ENCODE measurements around the gene F2RL3.

F2RL3 gene

DNA sequence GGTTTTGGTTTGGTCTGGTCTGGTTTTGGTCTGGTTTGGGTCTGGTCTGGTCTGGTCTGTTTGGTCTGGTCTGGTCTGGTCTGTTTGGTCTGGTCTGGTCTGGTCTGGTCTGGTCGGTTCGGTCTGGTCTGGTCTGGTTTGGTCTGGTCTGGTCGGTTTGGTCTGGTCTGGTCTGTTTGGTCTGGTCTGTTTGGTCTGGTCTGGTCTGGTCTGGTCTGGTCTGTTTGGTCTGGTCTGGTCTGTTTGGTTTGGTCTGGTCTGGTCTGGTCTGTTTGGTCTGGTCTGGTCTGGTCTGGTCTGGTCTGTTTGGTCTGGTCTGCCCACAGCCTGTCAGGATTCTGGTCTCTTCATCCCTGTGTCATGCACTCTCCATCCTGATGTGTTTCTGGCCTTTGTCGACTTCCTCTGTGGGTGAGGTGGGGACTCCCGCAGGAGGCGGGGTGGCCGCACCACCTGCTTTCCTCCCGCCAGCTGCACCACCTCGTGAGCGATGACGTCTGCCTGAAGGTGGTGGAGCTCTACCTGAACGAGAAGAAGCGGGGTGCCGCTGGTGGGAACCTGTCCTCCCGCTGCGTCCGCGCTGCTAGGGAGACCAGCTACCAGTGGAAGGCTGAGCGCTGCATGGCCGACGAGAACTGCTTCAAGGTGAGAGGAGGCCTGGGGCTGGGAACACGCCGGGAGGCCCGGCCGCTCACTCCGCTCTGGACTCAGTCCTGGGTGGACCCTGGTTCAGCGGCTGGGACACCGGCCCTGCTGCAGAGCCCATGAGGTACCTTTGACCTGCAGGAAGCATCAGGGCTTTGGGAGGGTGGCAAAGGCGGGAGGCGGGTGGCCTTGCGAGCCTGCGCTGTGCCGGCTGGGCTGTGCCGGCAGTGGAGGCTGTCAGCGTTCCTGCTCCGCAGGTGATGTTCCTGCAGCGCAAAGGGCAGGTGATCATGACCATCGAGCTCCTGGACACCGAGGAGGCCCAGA is 12.9 kb upstream of the F2RL3 start:
- DNase-seq = no peak

DNA sequence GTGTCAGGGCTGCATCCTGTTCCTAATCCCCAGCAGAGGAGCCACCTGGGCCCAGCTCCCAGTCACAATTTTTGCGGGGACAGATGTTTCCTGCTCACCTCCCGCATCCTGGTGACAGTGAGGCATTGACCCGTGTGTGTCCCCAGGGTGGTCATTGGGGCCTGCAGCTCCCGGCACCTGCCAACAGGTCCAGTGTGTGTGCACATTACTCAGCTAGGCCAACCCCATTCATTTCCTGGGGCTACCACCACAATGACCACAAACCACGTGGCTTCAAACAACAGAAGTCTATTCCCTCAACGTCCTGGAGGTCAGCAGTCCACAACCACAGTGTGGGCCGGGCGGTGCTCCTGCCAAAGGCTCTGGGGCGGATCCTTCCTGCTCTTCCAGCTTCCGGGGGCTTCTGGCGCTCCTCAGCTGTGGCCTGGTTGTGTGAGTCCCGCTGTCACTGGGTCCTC is 11.9 kb upstream of the F2RL3 start:
- no peak for DNase-seq

DNA sequence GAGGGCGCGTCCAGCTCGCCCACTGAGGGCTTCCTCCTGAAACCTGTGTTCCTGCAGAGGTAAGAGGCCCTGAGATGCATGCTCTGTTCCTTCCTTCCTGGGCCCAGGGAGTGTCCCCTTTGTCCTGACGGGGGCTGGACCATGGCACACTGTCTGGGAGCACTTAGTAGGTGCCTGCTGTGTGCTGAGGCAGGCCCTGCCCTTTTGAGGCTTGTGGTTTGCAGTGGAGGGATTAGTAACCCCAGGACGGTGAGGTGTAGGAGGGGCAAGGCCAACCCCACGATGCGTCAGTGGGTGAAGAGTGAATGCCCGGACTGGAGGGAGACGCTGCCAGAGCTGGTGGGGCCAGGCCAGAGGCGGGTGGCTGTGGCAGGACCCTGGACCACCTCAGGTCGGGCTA is 11.2 kb upstream of the F2RL3 start:
- no peak for DNase-seq

DNA sequence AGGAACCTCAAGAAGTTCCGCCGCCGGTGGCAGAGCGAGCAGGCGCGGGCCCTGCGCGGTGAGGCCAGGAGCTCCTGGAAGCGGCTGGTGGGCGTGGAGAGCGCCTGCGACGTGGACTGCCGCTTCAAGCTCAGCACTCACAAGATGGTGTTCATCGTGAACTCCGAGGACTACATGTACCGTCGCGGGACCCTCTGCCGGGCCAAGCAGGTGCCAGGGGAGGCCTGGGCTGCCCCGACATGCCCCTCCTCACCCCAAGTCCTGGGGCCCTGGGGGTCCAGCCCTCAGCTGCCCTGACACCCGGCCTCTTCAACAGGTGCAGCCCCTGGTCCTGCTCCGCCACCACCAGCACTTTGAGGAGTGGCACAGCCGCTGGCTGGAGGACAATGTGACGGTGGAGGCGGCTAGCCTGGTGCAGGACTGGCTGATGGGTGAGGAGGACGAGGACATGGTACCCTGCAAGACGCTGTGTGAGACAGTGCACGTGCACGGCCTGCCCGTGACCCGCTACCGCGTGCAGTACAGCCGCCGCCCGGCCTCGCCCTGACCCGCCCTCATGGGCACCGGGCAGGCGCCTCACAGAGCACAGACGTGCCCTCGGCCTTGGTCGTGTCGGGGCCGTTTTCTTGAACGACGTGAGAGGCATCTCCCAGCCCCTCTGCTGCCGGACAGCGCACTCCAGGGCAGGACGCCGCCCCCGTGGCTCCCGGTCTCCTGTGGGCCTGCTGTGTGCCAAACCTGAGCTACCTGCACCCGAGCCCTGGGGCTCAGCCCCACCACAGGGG is 10.4 kb upstream of the F2RL3 start:
- DNase-seq = no peak

- DNase-seq = no peak
Measured at GRCh38 chr19:16880884-16881554, 7.8 kb upstream of the F2RL3 start.

DNA sequence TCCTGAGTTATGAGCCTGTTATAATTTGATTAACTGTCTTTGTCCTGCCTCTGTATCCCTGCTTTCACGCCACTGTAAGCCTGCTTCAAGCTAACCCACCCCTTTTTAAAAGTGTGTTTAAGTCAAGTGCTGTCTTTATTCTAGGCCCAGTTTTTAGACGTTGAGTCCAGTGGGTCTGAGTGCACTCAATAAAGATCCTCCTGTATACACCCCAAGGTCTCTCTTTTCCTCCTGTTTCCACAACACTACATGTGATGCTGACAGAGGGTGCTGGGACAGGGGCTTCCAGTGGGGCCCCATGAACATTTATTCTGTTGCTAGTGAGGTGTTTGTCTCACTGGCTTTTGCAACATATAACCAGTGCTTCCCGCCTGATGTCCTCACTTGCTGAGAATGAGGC is 6.7 kb upstream of the F2RL3 start:
- DNase-seq = no peak

GRCh38 chr19:16883522-16883921 is 5.3 kb upstream of the F2RL3 start:
- no peak for DNase-seq

- DNase-seq = no peak
Measured at GRCh38 chr19:16885166-16885565, 3.6 kb upstream of the F2RL3 start.

- DNase-seq = no peak
Measured at GRCh38 chr19:16886305-16886880, 2.4 kb upstream of the F2RL3 start.

DNA sequence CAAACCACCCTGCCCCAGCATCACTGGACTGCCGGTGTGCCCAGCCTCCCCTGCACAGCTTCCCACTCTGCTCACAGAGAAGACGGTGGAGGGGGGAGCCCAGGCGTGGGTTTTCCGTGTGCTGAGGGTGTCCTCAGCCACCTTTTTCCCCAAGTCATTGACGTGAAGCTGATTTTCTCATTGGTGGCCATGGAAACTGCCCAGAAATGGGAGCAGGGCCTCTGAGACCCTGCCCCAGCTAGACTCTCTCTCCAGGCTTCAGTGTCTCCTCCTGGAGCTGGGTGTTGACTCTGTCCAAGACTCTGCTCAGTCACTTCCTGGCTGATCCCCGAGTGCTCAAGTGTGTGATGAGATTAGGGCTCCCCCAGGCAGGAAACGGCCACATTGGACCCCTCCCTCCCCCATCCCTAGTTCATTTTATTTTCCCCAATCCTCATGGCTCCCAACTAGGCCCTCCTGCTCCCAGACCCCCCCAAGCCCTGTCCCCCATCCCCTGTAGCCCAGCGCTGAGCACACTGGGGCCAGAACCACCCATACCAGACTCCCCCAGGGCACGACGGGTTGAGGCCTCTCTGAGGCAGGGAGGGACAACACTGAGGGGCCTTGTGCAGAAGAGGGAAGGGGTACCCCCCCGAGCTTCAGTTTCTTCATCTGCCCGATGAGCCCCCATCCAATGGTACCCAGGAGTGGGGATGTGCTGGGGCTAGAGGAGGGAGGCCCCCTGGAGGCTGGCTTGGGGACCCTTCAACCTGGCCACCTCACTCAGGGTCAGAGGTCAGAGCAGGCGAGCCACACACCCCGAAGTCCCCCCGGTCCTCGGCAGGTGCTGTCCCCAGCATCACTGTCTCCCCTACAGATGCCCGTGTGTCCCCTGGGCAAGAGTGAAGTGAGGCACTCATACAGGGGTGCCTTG is 1.2 kb upstream of the F2RL3 start:
- DNase-seq = no peak

- DNase-seq = no peak
Measured at GRCh38 chr19:16889366-16889882, 625 bp downstream of the F2RL3 start.

GRCh38 chr19:16889883-16890460 is 1.2 kb downstream of the F2RL3 start:
- DNase-seq = no peak

DNA sequence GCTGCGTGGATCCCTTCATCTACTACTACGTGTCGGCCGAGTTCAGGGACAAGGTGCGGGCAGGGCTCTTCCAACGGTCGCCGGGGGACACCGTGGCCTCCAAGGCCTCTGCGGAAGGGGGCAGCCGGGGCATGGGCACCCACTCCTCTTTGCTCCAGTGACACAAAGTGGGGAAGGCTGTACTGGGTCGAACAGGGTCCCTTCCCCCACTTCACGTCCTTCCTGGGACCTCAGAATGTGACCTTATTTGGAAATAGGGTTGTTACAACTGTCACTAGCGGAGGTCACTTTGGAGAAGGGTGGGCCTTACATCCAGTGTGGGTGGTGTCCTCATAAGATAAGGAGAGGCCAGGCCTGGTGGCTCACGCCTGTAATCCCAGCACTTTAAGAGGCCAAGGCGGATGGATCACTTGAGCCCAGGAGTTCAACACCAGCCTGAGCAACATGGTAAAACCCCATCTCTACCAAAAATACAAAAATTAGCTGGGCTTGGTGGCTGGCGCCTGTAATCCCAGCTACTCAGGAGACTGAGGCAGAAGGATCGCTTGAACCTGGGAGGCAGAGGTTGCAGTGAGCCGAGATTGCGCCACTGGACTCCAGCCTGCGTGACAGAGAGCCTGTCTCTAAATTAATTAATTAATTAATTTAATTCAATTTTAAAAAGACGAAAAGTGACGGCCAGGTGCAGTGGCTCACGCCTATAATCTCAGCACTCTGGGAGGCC is 1.8 kb downstream of the F2RL3 start:
- no peak for DNase-seq

DNA sequence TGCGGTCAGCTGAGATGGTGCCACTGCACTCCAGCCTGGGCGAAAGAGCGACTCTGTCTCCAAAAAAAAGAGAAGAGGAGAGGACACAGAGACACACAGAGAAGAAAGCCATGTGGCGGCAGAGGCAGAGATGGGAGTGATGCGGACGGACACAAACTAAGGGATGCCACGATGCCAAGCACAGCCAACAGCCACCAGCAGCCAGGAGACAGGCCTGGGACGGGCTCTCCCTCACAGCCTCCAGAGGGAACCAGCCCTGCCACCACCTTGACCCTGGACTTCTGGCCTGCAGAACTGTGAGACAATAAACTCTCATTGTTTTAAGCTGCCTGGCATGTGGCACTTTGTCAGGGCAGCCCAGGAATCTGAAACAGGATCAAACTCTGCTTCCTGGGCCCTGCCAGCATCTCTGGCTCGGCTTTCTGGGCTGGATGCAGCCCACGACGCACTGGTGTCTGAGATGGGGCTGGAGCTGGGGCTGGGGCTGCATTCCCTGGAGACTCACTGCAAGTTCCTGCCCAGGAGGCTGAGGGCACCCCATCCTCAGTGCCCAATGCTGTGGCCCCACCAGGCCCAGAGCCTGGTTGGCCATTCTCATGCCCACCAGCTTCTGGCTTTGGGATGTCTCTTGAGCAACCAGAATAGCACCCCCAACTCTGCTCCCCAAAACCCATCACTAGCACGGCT is 3.0 kb downstream of the F2RL3 start:
- no peak for DNase-seq

DNA sequence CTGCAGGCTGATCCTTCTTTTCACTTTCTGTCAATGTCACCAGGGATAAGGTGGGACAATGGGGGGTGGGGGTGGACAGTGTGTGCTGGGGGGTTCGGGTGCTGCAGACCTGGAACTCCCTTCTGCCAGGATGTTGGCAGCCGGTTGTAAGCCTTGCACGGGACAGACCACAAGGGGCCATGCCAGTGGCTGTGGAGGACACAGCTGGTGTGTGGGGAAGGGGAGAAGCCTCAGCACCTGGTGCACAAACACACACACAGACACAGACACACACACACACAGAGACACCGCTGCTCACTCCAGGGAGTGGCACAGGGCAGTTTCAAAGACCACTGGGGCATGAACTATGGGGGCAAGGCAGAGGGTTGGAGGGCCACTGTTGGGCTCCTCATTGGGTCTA is 3.6 kb downstream of the F2RL3 start:
- DNase-seq = no peak

DNA sequence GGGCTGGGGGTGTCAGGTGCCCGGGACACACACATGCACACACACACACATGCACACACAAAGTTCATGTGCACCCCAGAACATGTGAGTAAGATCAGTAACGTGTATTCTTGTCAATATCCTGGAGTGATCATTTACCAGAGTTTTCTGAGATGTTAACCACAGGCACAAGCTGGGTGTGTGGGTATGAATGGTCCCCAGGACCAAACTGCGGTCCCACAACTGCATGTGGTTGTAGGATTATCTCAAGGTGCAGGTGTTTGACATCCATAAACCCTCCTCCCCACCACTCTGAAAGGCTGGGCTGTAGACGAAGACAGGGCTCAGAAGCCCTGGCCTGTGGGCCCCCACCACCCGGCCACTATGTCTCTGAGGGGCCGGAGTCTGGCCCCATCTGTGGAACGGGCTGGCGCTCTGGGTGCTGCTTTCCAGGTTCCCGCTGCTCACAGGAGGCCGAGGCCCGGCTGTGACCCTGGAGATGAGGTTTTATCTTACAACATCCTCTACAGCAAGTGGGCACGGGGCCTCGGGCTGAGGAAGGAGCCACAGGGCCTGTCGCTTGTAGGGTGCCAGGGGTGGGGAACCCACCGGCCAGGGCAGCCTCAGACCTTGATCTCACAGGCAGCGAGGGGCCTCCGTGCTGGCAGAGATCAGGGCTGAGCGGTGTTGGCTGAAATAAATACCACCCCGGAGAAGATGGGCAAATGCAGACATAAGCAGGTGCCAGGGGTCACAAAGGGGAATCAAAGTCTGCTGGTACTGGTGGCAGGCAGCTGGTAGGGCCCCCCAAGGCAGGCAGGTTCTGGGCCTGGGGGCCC is 4.3 kb downstream of the F2RL3 start:
- no peak for DNase-seq

DNA sequence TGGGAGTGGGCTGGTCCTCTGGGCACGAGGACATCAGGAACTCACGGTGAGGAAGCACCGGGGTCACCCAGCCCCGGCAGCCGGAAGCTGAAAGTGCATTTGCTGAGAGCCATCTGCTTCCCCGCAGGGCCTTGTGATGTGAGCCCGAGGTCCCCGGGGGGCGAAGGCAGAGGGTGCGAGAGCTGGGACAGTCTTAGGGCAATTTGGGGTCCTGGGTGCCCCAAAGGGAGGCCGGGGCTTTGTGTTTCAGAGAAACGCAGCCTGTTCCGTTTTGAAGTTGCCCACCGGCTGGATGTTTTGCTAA is 4.8 kb downstream of the F2RL3 start:
- no peak for DNase-seq

- DNase-seq = no peak
Measured at GRCh38 chr19:16894080-16894479, 5.3 kb downstream of the F2RL3 start.

- peak in 1 of 2 experiments; percentile 5 for DNase-seq
Measured at GRCh38 chr19:16895467-16896145, 6.8 kb downstream of the F2RL3 start.

Data from stimulated activated CD4-positive, alpha-beta T cell treated with anti-CD3 and anti-CD28 coated beads, Interleukin-4, amount 100 ng/mL, for 4 hours (primary cell).